Activated CD4-positive, alpha-beta T cell treated with anti-CD3 and anti-CD28 coated beads for 24 hours (primary cell): Measurements from ENCODE around the gene PIPOX.

Experiments used
- DNase-seq, 2 donors: peaks; one replicate each; pipeline ENCODE4 v3.0.0-alpha.2; 2020; ENCODE audit warnings: low read depth in 2 of 2

Gene PIPOX

DNA sequence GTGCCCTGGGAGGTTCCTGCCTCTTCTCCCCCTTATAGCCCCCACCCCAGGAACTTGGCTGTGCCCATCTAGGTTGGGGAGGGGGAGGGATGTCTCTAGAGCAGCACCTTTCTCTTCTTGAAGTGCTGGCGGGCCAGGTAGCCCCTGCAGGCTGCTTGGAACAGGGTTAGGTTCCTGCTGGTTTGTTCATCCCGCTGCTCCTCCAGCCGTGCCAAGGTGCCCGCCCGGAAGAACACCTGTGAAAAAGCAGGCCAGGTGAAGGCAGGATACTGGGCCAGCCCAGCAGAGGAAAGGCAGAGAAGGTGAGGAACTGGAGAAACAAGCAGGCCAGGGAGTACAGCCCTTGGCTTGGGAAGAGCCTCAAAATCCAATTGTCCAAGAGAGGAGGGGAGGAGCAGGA is 56.6 kb downstream of the PIPOX start:
- no peak for DNase-seq

DNA sequence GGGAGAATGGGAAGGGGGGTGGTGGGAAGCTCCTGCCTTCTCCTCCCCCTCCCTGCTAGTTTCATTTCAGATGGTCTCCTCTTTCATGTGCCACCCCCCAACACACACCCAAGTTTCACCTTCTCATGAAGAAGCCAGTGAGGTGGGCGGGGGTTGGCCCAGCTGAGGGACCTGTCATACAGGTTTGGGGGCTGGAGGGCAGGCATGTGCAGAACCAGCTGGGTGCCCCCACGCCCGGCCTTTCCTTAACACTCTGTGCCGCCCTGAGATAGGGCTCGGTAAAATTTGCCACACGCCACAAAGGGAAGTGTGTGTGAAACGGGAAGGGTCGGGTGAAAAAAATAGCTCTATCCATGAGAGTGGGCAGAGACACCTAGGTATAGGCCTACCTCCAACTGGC is 57.4 kb downstream of the PIPOX start:
- no peak for DNase-seq

- no peak for DNase-seq
Observed at GRCh38 chr17:29102046-29102445, 59.1 kb downstream of the PIPOX start.

DNA sequence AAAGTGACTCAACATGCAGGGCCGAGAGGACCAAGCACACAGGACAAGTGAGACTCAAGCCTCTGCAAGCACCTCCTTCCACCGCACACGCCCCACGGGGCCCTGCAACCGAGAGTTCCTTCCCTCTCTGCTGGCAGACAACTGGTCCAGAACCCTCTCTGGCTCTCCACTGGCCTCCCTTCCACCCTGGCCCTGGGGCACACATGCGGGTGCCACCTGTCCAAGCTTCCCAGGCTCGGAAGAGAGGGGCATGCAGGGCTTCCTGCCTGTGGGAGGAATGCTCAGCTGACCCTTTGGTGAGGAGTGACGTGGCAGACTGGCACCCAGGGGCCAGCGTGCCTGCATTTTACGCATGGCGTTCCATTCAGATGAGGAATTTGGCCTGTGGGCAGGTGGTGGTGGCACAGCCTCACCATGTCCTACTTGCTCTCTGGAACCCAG is 59.8 kb downstream of the PIPOX start:
- no peak for DNase-seq

GRCh38 chr17:29103341-29103740 is 60.4 kb downstream of the PIPOX start:
- DNase-seq = no peak
